KG1 (cell line): ENCODE measurements around the gene ARID1A.
"Not testable (repeated sequence)": the region's sequence is repeated elsewhere in the genome, so short reads cannot be mapped to it uniquely, and the experiment has no call there.

ENCODE experiments used
- DNase-seq: peaks from one replicate; lab custom pipeline; 2025; lab: John Stamatoyannopoulos, UW

ARID1A gene

GRCh38 chr1:26697978-26698849 lies 2.4 kb downstream of the ARID1A start:
- DNase-seq = peak; percentile 39

GRCh38 chr1:26700711-26701110 lies 4.9 kb downstream of the ARID1A start:
- DNase-seq = no peak

GRCh38 chr1:26701266-26701994 lies 5.6 kb downstream of the ARID1A start:
- no peak for DNase-seq

GRCh38 chr1:26701995-26702679 lies 6.3 kb downstream of the ARID1A start:
- DNase-seq = no peak

GRCh38 chr1:26702680-26703038 lies 6.8 kb downstream of the ARID1A start:
- DNase-seq = no peak

- no peak for DNase-seq
Measured at GRCh38 chr1:26703478-26703877, 7.7 kb downstream of the ARID1A start.

GRCh38 chr1:26704629-26705028 lies 8.8 kb downstream of the ARID1A start:
- no peak for DNase-seq

- DNase-seq = not testable (repeated sequence)
Measured at GRCh38 chr1:26705227-26705626, 9.4 kb downstream of the ARID1A start.

GRCh38 chr1:26705788-26706311 lies 10.0 kb downstream of the ARID1A start:
- DNase-seq = no peak

- DNase-seq = no peak
Measured at GRCh38 chr1:26706315-26706714, 10.5 kb downstream of the ARID1A start.

GRCh38 chr1:26710811-26711210 lies 15.0 kb downstream of the ARID1A start:
- no peak for DNase-seq

- no peak for DNase-seq
Measured at GRCh38 chr1:26711777-26712176, 16.0 kb downstream of the ARID1A start.

GRCh38 chr1:26717017-26717491 lies 21.2 kb downstream of the ARID1A start:
- no peak for DNase-seq

- DNase-seq = no peak
Measured at GRCh38 chr1:26719205-26719604, 23.4 kb downstream of the ARID1A start.

- DNase-seq = no peak
Measured at GRCh38 chr1:26721669-26722355, 26.0 kb downstream of the ARID1A start.

GRCh38 chr1:26723013-26723991 lies 27.5 kb downstream of the ARID1A start:
- DNase-seq = peak; percentile 23

GRCh38 chr1:26724118-26724517 lies 28.3 kb downstream of the ARID1A start:
- DNase-seq = no peak

GRCh38 chr1:26724926-26725325 lies 29.1 kb downstream of the ARID1A start:
- no peak for DNase-seq

GRCh38 chr1:26725904-26726303 lies 30.1 kb downstream of the ARID1A start:
- not testable (repeated sequence) for DNase-seq

GRCh38 chr1:26726784-26727183 lies 31.0 kb downstream of the ARID1A start:
- no peak for DNase-seq
